Common myeloid progenitor, CD34-positive (primary cell): ENCODE results near the gene GUCD1. TPM values are rescaled to one million over a fixed set of nuclear protein-coding genes. Genes with fewer than 3 reads are reported as not detected.
"Not testable (repeated sequence)": the region's sequence is repeated elsewhere in the genome, so short reads cannot be mapped to it uniquely, and the experiment has no call there.

Source experiments
- CTCF ChIA-PET: fragments of 350-600 bp; sonication (Branson Sonifier 250); formaldehyde crosslinking; loops from one replicate; lab custom pipeline; 2021; ENCODE audit warnings: antibody characterized with exemption; lab: Charles Lee
- POLR2A ChIA-PET: fragments of 350-600 bp; sonication (Branson Sonifier 250); formaldehyde crosslinking; loops from one replicate; lab custom pipeline; 2021; ENCODE audit warnings: antibody characterized with exemption; lab: Charles Lee
- DNase-seq, 3 donors: peaks; one replicate each; pipeline versions ENCODE4 v3.0.0 to v3.0.0-alpha.2; 2013
- H3K27ac ChIP-seq, 2 experiments: 1 replicate in 1 of 2; 2 replicates in 1 of 2; pipeline ENCODE4 v1.7.0; 2013; ENCODE audit warnings: inconsistent platforms in 2 of 2, low read length in 2 of 2, mild to moderate bottlenecking in 2 of 2, low read depth in 1 of 2, moderate library complexity in 1 of 2; ENCODE audit not compliant: severe bottlenecking in 2 of 2, insufficient read depth in 1 of 2, poor library complexity in 1 of 2
- H3K27me3 ChIP-seq, 5 experiments: replicated peaks in 2 of 5; 1 replicate in 3 of 5; 2 replicates in 2 of 5; pipeline versions ENCODE4 v1.6.1 to v1.7.0; 2013; ENCODE audit warnings: low read length in 4 of 5, mild to moderate bottlenecking in 2 of 5, moderate library complexity in 2 of 5, inconsistent platforms in 1 of 5; ENCODE audit not compliant: insufficient read depth in 5 of 5, control insufficient read depth in 4 of 5
- H3K36me3 ChIP-seq, 4 experiments: 1 replicate in 2 of 4; 2 replicates in 2 of 4; pipeline versions ENCODE4 v1.6.1 to v1.7.0; 2013; ENCODE audit warnings: low read length in 3 of 4, control low read depth in 1 of 4, mild to moderate bottlenecking in 1 of 4; ENCODE audit not compliant: control insufficient read depth in 4 of 4, insufficient read depth in 4 of 4
- H3K4me1 ChIP-seq, 4 experiments: 1 replicate in 3 of 4; 2 replicates in 1 of 4; pipeline versions ENCODE4 v1.6.1 to v1.7.1; 2013; ENCODE audit warnings: low read length in 3 of 4, mild to moderate bottlenecking in 3 of 4, control low read depth in 1 of 4, inconsistent platforms in 1 of 4, moderate library complexity in 1 of 4; ENCODE audit not compliant: control insufficient read depth in 4 of 4, insufficient read depth in 4 of 4; ENCODE audit errors: control extremely low read depth in 1 of 4
- H3K4me3 ChIP-seq, 7 experiments: 1 replicate in 4 of 7; 2 replicates in 3 of 7; pipeline versions ENCODE4 v1.5.1 to v1.7.0; 2013; ENCODE audit warnings: mild to moderate bottlenecking in 7 of 7, low read length in 6 of 7, moderate library complexity in 6 of 7, inconsistent platforms in 2 of 7, low read depth in 2 of 7, control low read depth in 1 of 7; ENCODE audit not compliant: insufficient read depth in 4 of 7, control insufficient read depth in 1 of 7; ENCODE audit errors: extremely low read depth in 1 of 7
- H3K9me3 ChIP-seq, 5 experiments: 1 replicate in 4 of 5; 2 replicates in 1 of 5; pipeline versions ENCODE4 v1.6.1 to v1.7.1; 2013; ENCODE audit warnings: low read length in 4 of 5, mild to moderate bottlenecking in 2 of 5, inconsistent platforms in 1 of 5, low read depth in 1 of 5, moderate library complexity in 1 of 5; ENCODE audit not compliant: control insufficient read depth in 4 of 5, insufficient read depth in 2 of 5; ENCODE audit errors: control extremely low read depth in 1 of 5
- WGBS: methylation state at CpG from one replicate; pipeline ENCODE4 v1.1.5; 2013; ENCODE audit not compliant: insufficient coverage; 5-methylcytosine and 5-hydroxymethylcytosine counted together
- polyA plus RNA-seq: library from polyadenylated mRNA; unstranded; fragments of 120-200 nt; gene quantifications from one replicate; pipeline ENCODE4 v1.2.1, GENCODE V29; 2013

Gene GUCD1
- 54.2 TPM for polyA plus RNA-seq

DNA sequence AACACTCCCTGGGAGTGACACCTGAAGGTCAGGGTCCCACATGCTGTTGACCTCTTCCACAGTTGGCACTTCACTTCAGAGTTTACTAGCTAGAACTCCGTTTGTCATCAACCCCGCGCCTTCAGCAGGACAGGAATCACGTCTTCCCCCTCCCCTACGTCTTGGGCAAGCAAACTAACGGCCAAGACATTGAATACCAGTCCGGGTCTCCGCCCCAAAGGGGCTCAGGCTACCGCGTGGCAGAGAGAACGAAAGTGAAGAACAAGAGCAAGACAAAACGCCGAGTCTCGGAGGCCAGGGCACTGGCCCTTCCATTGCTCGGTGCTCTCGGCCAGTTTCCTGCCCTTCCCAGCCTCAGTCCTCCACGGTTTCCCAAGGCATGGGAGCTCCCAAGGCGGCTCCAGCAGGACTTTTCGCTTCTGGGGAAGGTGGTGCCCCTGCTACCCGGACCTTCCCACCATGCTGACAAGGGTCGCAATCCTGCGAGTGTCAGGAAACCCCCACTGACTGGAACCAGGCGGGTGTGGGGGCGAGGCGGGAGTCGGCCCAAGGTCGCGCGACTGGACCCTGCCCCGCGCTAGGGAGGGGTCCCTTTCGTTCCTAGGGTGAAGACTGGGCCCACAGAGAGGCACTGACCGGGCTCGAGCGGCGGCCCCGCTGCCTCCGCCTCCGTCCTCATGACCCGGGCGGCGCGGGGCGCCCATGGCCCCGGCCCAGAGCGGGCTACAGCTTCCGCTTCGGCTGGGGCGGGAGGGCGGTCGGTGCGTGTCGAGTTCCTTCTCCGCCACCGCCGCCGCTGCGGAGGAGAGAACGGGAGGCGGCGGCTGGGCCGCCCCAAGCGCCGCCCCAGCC, at the start of gene GUCD1:
GUCD1 (minus strand) TSS at position 826 of the 852 bp plus-strand sequence; CDS start at position 679, 147 bp downstream.
- peak in 2 of 3 donors; percentile 46 to 50 for DNase-seq
- under 1% methylated on average over 57 of the region's 64 CpGs for WGBS
- Histone ChIP-seq H3K4me1 (peaks cover 26 to 63% (median 48%) of the 10 kb centered on the region in 4 experiments), H3K4me3 (peak within 1 kb of the TSS; percentile 85 to 94 (median 92)), H3K9me3 (no peaks in the 10 kb centered on the region), H3K27me3 (no peaks in the 10 kb centered on the region), H3K27ac (peak within 1 kb of the TSS; percentile 82 to 93), H3K36me3 (peaks cover 8 to 33% (median 23%) of the 10 kb centered on the region in 4 experiments)
- CTCF ChIA-PET = interaction anchor here (1.1 to 2.3 kb wide), 3 partner anchors 9 to 13 kb away, joined by 3 to 8 read pairs (median 3); no protein-coding TSS in a partner anchor
- POLR2A ChIA-PET = interaction anchor here (0.8 to 1.4 kb wide), 2 partner anchors 10 to 13 kb away, joined by 3 to 6 read pairs; no protein-coding TSS in a partner anchor

- POLR2A ChIA-PET, H3K27ac ChIP-seq, H3K36me3 ChIP-seq, H3K9me3 ChIP-seq, H3K27me3 ChIP-seq, CTCF ChIA-PET: not testable (repeated sequence)
- WGBS = 2% methylated on average over 6 of the region's 18 CpGs
- peak; percentile 38 to 90 (median 78) for DNase-seq
- peaks cover 0 to 52% (median 31%) of the 10 kb centered on the region in 4 experiments for H3K4me1 ChIP-seq
- peak overlapping the region in 2 of 7 experiments; percentile 35 to 37 for H3K4me3 ChIP-seq
Measured at GRCh38 chr22:24603770-24604629, 49.1 kb upstream of the GUCD1 start.

- H3K27ac ChIP-seq, POLR2A ChIA-PET, H3K27me3 ChIP-seq, H3K9me3 ChIP-seq, H3K36me3 ChIP-seq, CTCF ChIA-PET: not testable (repeated sequence)
- peaks cover 0 to 52% (median 30%) of the 10 kb centered on the region in 4 experiments for H3K4me1 ChIP-seq
- DNase-seq = peak in 1 of 3 donors; percentile 24
- 74% methylated on average over 14 of the region's 22 CpGs for WGBS
- H3K4me3 ChIP-seq = peak within 1 kb of the TSS in 2 of 7 experiments; percentile 35 to 37
Measured at GRCh38 chr22:24602847-24603769, 48.2 kb upstream of the GUCD1 start, which contains the start of gene GGT1. Gene GGT1, plus strand, starts transcription at chr22:24603193. Its CDS starts 7,889 bp downstream, at chr22:24611082.

DNA sequence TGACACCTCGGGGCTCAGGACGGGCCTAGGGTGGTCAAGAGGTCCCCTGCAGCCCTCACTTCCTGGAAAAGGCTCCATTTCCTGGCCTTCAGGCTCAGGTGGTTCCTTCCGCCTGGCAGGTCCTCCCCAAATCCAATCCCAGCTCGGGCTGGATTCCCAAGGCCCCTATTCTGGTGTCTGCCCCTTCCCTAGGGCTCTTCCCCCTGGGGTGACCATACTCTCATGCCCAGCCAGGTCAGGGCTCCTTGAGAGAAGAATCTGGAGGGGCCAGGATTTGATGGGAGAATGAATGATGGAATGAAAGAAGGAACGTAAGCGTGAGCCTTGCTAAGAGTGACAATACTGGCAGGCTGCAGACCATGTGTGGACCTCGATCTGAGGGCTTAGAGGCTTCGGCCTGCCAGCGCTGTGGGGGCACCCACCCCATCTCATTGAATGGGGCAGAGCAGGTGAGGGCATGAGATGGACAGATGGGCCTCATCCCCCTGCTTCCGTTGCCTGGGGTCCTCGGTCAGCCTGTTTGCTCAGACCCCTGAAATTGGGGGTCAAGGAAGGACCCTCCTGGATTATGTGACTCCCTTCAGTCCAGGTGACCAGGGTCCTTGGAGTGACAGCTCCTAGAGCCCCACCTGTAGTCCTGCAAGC, 47.3 kb upstream of the GUCD1 start:
- 100% methylated on average over 7 of the region's 11 CpGs for WGBS
- POLR2A ChIA-PET, H3K27ac ChIP-seq: not testable (repeated sequence)

DNA sequence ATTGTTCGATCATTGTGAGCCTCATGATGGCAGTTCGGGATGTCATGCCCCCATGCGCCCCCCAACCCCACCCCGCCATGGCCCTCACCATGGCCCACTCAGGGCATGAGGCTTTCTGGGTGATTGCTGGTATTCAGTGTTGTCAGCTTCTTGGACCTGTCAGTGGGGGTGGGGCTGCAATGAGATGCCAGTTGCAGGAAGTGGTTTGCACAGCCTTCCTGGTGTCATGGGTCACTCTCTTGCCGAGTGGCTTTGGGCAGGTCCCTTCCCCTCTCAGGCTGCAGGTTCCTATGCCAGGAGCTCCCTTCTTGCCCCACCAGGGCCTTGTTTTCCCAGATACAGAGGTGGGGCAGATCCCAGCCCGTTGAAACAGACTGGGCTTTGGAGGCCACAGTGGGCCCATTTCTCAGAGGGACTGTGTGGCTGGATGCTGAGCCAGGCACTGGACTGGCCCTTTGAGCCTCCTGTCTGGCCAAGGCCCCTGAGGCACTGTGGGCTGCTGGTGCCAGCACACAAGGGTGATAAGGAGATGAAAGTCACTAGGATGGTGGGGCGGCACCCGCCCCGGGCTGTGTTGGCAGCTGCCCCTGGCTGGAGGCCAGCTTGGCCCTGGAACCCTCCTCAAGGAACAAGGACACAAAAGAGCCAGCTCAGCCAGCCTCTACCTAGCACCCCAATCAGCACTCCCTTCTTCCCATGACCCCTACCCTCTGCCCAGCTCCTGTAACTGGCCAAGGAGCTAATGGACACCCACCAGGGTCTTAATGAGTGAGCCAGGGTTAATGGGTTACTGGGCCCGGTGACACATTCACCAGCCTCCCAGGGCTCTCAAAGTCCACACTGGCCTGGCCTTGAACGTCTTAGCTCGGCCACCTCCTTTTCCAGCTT, 46.5 kb upstream of the GUCD1 start:
- Histone ChIP-seq H3K4me1 (peaks cover 0 to 43% (median 20%) of the 10 kb centered on the region in 4 experiments), H3K4me3 (peak overlapping the region in 1 of 7 experiments; percentile 35), H3K27me3 (no peaks in the 10 kb centered on the region), H3K9me3 (no peaks in the 10 kb centered on the region), H3K36me3 (no peaks in the 10 kb centered on the region), H3K27ac (no peak overlapping the region)
- ChIA-PET POLR2A (no interaction called here), CTCF (no interaction called here)
- WGBS = 78% methylated on average over 6 of the region's 12 CpGs
- DNase-seq = peak in 2 of 3 donors; percentile 49 to 54

More for the DNA sequence above, 47.3 kb upstream of the GUCD1 start:
- CTCF ChIA-PET, H3K4me3 ChIP-seq, DNase-seq, H3K9me3 ChIP-seq, H3K36me3 ChIP-seq, H3K27me3 ChIP-seq: not testable (repeated sequence)
- H3K4me1 ChIP-seq = peaks cover 0 to 44% (median 22%) of the 10 kb centered on the region in 4 experiments
